Ovary (tissue), 9 donors: ENCODE measurements around the gene SERPINB2. TPM values are rescaled to one million over a fixed set of nuclear protein-coding genes. Genes with fewer than 3 reads are reported as not detected.

Source experiments
- DNase-seq, 5 donors: peaks; one replicate each; pipeline ENCODE4 v3.0.0-alpha.2; 2019 to 2020
- H3K27ac ChIP-seq, 2 donors: fragments of 200-600 bp; one replicate each; pipeline versions ENCODE4 v1.5.1 to v1.8.0; 2019 to 2022
- H3K27me3 ChIP-seq: fragments of 200-600 bp; one replicate; pipeline ENCODE4 v1.8.0; 2022
- H3K36me3 ChIP-seq: fragments of 200-600 bp; sonication (generic); one replicate; pipeline ENCODE4 v1.5.1; 2019
- H3K4me1 ChIP-seq: one replicate; pipeline ENCODE4 v1.8.1; 2013; ENCODE audit warnings: mild to moderate bottlenecking, moderate library complexity; ENCODE audit not compliant: insufficient read depth
- H3K4me3 ChIP-seq: fragments of 200-600 bp; sonication (generic); one replicate; pipeline ENCODE4 v1.5.1; 2017
- H3K9me3 ChIP-seq, 2 donors: fragments of 200-600 bp in 1 of 2; sonication (generic) in 1 of 2; one replicate each; pipeline versions ENCODE4 v1.5.1 to v1.8.1; 2013 to 2019; ENCODE audit warnings: mild to moderate bottlenecking in 1 of 2, moderate library complexity in 1 of 2
- EP300 ChIP-seq: sonication (generic); formaldehyde crosslinking; IDR thresholded peaks from one replicate; pipeline ENCODE4 v1.6.1; 2017; ENCODE audit warnings: antibody characterized with exemption
- POLR2A ChIP-seq: fragments of 450-650 bp; IDR thresholded peaks from one replicate; pipeline ENCODE4 v1.6.1; 2017; ENCODE audit warnings: antibody characterized with exemption, mild to moderate bottlenecking, moderate library complexity
- WGBS, 3 donors: extraction: QIAGEN DNeasy Blood & Tissue Kit in 1 of 3; methylation state at CpG; one replicate each; pipeline versions ENCODE4 v1.1.5 to v1.1.7; 2013 to 2017; 5-methylcytosine and 5-hydroxymethylcytosine counted together
- intact Hi-C, 4 donors: fragments of 100-400 bp; cut with DNase I; formaldehyde crosslinking; loops; one replicate each; pipeline versions ENCODE4 v1.11.0 to v1.15.1; 2022 to 2023
- polyA plus RNA-seq, 2 donors: library from polyadenylated mRNA; stranded (reverse); fragments of 200-250 nt in 1 of 2; fragments of 350-450 nt in 1 of 2; fragmentation: Illumina TruSeq in 1 of 2; extraction: RNeasy Lipid Tissue Mini Kit (QIAGEN cat#74804) in 1 of 2; gene quantifications; one replicate each; pipeline ENCODE4 v1.2.3, GENCODE V29; 2013 to 2014
- total RNA-seq, 7 donors: library from RNA; depleted of rRNA in 2 of 7; stranded (reverse); fragments of >200 nt in 2 of 7; fragmentation: NEBNext Ultra II Directional in 3 of 7; extraction: Animal tissue kit (Norgen Biotek cat#: 25700) in 3 of 7; gene quantifications; one replicate each; pipeline versions ENCODE4 v1.1.0 to v1.2.4, GENCODE V29; 2016 to 2023
- TF ChIP-seq, protein P1 (sequence below), 3 donors: fragments of 450-650 bp in 2 of 3; fragments of 200-600 bp in 1 of 3; IDR thresholded peaks; one replicate each; pipeline versions ENCODE4 v1.5.1 to v1.8.0; 2016 to 2022; ENCODE audit warnings: antibody characterized with exemption in 3 of 3, mild to moderate bottlenecking in 1 of 3
- donor health status: DM: no; HTN: no; CAD: no; lungs with moderate emphysema.
- donor health status: DM: no; HTN: no; CAD: no.
- donor health status: Bipolar disorder and iron deficiency.
- donor health status: DM: yes; HTN: yes; CAD: no.
- donor health status: DM: no; HTN: no; CAD: no.
- donor health status: DM: yes; HTN: yes; CAD: no.

The SERPINB2 gene
- total and polyA plus RNA-seq, 9 donors, result 0.32 to 11.4 (median 1.2) TPM; not detected in 3

DNA sequence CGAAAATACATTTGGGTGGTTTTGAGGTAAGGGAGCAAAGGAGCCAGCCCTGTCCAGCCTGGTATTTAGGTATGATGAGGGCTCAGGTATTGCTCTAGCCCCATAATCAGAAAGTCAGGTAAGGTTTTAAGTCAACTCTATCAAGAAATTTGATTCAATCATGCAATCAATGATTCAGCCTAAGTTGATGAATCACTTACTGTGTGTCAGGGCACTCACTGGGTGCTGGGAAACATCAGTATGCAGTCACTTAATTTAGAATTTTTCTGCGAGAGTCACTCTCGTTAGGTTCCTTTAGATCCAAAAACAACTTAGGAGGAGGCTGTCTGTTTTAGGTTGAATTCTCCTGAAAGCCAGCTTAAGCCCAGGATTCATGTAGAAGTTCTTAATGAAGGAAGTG is 17.7 kb upstream of the SERPINB2 start:
- no peak for TF ChIP-seq POLR2A
- TF ChIP-seq, protein P1, sequence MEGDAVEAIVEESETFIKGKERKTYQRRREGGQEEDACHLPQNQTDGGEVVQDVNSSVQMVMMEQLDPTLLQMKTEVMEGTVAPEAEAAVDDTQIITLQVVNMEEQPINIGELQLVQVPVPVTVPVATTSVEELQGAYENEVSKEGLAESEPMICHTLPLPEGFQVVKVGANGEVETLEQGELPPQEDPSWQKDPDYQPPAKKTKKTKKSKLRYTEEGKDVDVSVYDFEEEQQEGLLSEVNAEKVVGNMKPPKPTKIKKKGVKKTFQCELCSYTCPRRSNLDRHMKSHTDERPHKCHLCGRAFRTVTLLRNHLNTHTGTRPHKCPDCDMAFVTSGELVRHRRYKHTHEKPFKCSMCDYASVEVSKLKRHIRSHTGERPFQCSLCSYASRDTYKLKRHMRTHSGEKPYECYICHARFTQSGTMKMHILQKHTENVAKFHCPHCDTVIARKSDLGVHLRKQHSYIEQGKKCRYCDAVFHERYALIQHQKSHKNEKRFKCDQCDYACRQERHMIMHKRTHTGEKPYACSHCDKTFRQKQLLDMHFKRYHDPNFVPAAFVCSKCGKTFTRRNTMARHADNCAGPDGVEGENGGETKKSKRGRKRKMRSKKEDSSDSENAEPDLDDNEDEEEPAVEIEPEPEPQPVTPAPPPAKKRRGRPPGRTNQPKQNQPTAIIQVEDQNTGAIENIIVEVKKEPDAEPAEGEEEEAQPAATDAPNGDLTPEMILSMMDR (IDR thresholded peaks at IDR 0.05), result no peak
- no peak for TF ChIP-seq EP300
- Histone ChIP-seq H3K36me3 (no peaks in the 10 kb centered on the region), H3K27ac (no peak overlapping the region), H3K9me3 (no peaks in the 10 kb centered on the region), H3K4me1 (no peaks in the 10 kb centered on the region), H3K4me3 (no peak overlapping the region), H3K27me3 (no peaks in the 10 kb centered on the region)
- 76 to 87% (median 78%) methylated on average over 3 of the region's 3 CpGs for WGBS, 3 donors
- DNase-seq, result no peak
- intact Hi-C loops, result no loop called here

DNA sequence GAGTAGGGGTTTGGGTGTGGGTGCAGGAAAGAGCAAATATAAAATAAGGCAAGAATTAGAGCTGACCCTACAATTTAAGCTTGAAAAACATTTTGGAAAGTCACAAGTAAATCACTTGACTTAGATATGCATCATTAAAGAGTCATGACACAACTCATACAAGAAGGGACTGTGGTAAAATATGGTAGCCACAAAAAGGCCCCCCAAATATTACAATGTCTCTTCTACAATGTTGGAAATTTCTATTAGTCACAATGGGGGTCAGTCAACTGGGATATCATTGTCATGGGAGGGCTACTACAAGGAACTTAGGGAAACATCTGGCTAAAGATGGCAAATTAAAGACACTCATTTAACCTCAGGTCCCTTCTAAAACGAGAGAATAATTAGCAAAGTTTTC is 15.7 kb upstream of the SERPINB2 start:
- Histone ChIP-seq H3K4me3 (no peak overlapping the region), H3K36me3 (no peaks in the 10 kb centered on the region), H3K4me1 (no peaks in the 10 kb centered on the region), H3K9me3 (no peaks in the 10 kb centered on the region), H3K27ac (no peak overlapping the region), H3K27me3 (no peaks in the 10 kb centered on the region)
- intact Hi-C loops, result no loop called here
- no peak for DNase-seq
- WGBS, 3 donors, result 36 to 67% (median 38%) methylated on average over 1 of the region's 1 CpG
- TF ChIP-seq, protein P1 (IDR thresholded peaks at IDR 0.05), result no peak
- TF ChIP-seq EP300 (no peak), POLR2A (no peak)

DNA sequence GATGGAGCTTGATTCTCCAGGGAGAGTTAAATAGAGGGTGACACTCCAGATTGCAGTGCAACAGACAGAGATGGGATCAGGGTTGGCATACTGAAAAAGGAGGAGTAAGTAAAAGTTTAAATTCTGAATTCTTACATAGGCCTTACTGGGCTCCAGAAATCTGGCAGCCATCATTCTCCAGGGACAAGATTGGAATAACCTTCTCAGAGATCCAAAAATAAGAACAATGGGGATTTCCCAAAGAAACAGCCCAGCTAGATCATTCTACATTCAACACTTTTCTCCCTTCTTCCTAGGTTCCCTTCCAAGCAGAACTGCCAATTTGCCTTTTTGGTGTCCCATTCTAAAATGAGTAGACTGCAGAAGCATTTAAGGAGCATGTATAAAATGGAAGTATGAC is 14.9 kb upstream of the SERPINB2 start:
- no peak for DNase-seq
- TF ChIP-seq, protein P1 (IDR thresholded peaks at IDR 0.05), result no peak
- no peak for TF ChIP-seq POLR2A
- TF ChIP-seq EP300, result no peak
- no peaks in the 10 kb centered on the region for H3K4me1 ChIP-seq
- H3K36me3 ChIP-seq, result no peaks in the 10 kb centered on the region
- no peak overlapping the region for H3K4me3 ChIP-seq
- no peaks in the 10 kb centered on the region for H3K9me3 ChIP-seq
- intact Hi-C loops, result no loop called here
- no peak overlapping the region for H3K27ac ChIP-seq
- H3K27me3 ChIP-seq, result no peaks in the 10 kb centered on the region

GRCh38 chr18:63878343-63878742 is 9.2 kb upstream of the SERPINB2 start:
- Histone ChIP-seq H3K4me3 (no peak overlapping the region), H3K27me3 (no peaks in the 10 kb centered on the region), H3K9me3 (no peaks in the 10 kb centered on the region), H3K36me3 (no peaks in the 10 kb centered on the region), H3K27ac (no peak overlapping the region), H3K4me1 (no peaks in the 10 kb centered on the region)
- DNase-seq, result no peak
- WGBS, 3 donors, result 68 to 71% (median 68%) methylated on average over 3 of the region's 3 CpGs
- intact Hi-C loops, result no loop called here
- TF ChIP-seq POLR2A, result no peak
- TF ChIP-seq, protein P1 (IDR thresholded peaks at IDR 0.05), result no peak
- no peak for TF ChIP-seq EP300

GRCh38 chr18:63878925-63879324 is 8.6 kb upstream of the SERPINB2 start:
- Histone ChIP-seq H3K4me3 (no peak overlapping the region), H3K4me1 (no peaks in the 10 kb centered on the region), H3K36me3 (no peaks in the 10 kb centered on the region), H3K27ac (no peak overlapping the region), H3K27me3 (no peaks in the 10 kb centered on the region), H3K9me3 (no peaks in the 10 kb centered on the region)
- DNase-seq, result no peak
- WGBS, 3 donors, result 68 to 72% (median 72%) methylated on average over 4 of the region's 4 CpGs
- intact Hi-C loops, result no loop called here
- TF ChIP-seq, protein P1 (IDR thresholded peaks at IDR 0.05), result no peak
- no peak for TF ChIP-seq POLR2A
- TF ChIP-seq EP300, result no peak
